GM12872 (cell line): ENCODE data around the gene DNAAF5.

Source experiments
- CTCF ChIP-seq: IDR thresholded peaks from 3 replicates; pipeline ENCODE4 v1.5.1; 2011; ENCODE audit warnings: low read depth, mild to moderate bottlenecking, low read length, moderate library complexity; ENCODE audit not compliant: insufficient read depth

DNAAF5 gene

DNA sequence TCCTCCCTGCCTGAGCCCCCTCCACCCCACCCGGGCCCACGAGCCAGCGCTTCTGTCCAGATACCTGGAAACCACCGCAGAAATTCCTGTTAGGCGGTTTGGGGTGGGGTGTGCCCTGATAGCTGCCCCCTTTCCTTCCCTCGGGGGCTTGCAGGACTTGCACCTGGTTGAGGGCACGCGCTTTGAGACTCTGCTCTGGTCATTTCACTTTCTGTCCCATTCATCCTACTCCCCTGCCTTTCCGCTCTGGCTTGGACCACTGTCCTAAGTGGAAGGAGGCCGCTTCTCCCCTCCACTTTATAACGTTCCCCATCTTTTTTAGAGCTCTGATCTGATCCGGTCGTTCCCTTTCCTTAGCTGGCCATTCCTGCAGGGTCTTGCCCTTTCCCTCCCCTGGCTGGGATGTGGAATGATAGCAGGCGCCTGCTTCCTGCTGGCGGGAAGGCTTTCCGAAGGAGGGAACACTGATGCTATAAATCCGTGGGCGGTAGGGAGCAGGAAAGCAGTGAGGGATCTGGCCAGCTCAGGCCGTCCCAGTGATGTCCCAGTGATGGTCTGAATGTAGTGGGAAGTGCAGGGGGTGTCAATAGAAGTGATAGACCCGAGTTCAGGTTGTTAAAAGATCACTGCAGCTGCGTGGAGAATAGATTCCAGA lies 1.4 kb downstream of the DNAAF5 start:
- TF ChIP-seq CTCF: no peak

GRCh38 chr7:728602-729001 lies 2.1 kb downstream of the DNAAF5 start:
- no peak for TF ChIP-seq CTCF

DNA sequence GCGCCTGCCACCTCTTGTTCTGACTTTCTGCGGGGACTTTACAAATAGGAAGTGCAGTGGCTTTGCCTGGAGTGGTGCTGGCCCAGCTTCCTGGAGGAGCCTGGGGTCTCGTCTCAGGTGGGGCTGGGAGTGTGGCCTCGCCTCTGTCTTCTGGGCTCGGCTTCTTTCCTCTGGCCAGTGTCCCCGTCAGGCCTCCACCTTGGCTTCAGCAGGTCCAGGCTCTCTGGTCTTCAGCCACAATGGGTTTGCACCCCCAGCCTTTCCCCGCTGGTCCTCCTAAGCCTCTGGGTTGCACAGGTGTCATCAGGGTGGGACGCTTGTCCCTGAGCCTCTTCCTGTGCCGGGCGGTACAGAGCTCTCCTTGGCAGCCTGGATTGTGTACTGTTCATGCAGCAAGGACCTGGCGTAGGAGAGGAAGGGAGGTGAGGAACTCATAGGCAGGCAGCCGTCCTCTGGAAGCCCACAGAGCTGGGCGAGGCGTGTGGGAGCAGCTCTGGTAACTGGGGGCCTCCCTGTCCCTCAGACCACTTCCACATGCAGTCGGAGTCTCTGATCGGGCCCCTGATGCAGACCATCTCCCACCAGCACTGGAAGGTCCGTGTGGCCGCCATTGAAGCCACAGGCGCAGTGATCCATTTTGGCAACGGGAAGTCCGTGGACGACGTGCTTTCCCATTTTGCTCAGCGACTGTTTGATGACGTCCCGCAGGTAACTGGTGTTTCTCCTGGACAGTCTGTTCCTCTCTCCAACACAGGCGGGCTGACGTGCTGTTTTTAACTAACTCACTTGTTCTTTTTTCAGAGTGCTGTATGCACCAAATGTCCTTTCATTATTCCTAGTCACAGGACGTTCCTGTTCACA lies 2.9 kb downstream of the DNAAF5 start:
- TF ChIP-seq CTCF: no peak

- TF ChIP-seq CTCF: no peak
Observed at GRCh38 chr7:730501-731439, 4.3 kb downstream of the DNAAF5 start.

DNA sequence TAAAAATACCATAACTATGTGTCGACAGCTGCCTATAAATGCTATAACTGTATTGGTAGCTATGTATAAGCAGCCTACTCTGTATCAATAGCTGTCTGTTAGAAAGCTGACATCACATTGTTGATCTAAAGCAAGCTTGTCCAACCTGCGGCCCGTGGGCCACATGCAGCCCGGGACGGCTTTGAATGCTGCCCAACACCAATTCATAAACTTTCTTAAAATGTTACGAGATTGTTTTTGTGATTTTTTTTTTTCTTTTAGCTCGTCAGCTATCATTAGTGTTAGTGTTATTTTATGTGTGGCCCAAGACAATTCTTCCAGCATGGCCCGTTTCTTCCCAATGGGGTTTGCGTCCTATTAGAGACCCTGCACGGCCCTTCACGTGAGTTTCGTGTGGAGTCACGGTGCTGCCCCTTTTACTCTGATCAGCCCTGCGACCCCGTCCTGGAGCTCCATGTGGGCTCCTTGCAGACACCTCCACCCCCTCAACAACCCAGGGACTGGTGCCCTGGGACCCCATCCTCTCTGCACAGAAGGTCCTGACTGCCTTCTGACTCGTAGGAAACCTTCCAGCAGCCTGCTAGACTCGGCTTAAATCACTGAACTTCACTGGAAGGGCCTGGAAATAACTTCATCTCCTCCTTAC lies 5.1 kb downstream of the DNAAF5 start:
- TF ChIP-seq CTCF: no peak

- TF ChIP-seq CTCF: no peak
Observed at GRCh38 chr7:732094-732541, 5.6 kb downstream of the DNAAF5 start.
